ENCODE results near the gene RASAL2.
"Not testable (repeated sequence)": the region's sequence is repeated elsewhere in the genome, so short reads cannot be mapped to it uniquely, and the experiment has no call there.

The RASAL2 gene

DNA sequence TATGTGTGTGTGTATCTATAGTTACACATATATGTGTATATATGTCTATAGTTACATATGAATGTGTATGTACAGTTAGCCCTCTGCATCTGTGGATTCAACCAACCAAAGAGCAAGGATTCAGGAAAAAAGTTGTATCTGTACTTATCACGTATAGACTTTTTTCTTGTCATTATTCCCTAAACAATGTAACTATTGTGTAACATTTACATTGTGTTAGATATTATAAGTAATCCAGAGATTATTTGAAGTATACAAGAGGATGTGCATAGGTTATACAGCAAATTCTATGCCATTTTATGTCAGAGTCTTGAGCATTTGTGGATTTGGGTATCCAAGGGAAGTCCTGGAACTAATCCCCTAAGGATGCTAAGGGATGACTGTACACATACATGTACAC, 71.3 kb downstream of the RASAL2 start:
- DNase-seq (ENCODE audit: low read depth in 2 of 2), result no peak

DNA sequence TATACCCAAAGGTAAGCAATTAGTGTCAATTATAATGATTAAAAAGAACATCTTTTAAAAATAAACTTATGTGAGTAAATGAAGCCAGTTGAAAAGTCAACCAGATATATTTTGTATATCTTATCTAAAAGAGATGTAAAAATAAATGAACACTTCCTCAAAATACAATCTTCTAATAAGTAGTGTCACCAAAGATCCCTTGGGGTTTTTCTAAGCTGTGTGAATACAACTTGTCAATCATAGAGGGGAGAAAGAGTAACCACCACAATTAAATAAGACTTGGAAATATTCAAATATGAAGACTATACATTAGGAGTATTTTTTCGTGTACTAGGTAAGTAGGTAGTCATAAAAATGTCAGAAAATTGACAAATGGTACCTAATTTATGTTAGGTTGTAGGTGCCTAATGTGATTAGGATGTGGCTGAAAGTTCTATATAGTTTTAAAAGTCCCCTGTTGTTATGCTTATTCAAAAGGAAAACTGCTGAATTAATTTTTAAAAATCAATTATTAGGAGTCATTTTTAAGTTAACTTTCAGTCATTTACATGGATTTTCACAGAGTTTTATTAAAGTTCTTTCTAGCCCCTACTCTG, 72.6 kb downstream of the RASAL2 start:
- no peak for DNase-seq (ENCODE audit: low read depth in 2 of 2)

DNA sequence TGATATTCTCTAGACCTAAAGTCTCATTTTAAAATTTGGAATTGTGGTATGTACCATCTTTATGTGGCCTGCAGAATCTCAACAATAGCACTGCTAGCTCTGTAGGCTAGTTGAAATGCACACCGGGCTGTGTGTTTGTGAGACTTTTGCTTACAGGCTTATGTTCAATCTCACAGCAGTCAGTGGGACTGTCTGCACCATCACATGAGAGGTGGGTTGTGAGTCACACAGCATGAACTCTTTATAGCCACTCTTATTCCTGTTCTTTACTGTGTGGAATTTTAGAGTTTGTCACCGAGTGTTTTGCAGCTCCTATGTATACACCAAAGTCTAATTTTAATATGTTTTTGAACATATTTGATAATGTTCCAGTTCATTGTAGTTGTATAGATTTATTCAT, 74.6 kb downstream of the RASAL2 start:
- no peak for DNase-seq (ENCODE audit: low read depth in 2 of 2)

DNA sequence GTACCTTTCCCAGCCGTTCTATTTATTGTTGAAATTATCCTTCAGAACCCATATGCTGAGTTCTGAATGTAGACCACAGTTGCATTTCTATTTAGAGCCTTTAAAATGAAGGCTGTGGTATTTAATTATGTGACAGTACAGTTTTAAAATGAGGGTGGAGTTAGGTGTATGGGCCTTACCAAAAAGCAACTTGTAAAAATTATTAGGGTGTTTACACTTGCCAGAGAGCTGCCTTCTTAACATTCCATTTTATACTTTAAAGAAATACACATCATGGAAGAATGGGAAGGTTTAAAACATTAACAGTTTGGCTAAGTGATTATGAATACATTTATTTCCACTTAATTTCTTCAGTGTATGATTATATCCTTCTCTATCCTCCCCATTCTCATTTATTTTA, 75.7 kb downstream of the RASAL2 start:
- DNase-seq (ENCODE audit: low read depth in 2 of 2), result no peak

DNA sequence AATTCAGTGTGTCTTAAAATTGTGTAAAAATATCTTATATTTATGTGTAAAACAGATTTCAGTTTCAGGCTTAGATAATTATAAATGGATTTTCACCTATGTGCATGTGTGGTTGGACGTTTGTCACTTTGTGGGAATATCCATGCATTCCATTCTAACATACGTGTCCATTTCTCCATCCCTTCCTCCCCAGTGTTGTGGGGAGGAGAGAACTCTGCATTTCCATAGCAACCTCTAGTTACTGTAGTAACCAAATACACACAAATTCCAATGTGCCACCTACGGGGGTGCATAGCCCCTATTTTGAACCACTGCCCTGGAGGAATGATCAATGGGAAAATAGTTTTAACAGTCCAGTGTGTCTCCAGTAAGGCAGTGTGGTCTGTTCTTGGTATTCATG, 79.0 kb downstream of the RASAL2 start:
- no peak for DNase-seq (ENCODE audit: low read depth in 2 of 2)

DNA sequence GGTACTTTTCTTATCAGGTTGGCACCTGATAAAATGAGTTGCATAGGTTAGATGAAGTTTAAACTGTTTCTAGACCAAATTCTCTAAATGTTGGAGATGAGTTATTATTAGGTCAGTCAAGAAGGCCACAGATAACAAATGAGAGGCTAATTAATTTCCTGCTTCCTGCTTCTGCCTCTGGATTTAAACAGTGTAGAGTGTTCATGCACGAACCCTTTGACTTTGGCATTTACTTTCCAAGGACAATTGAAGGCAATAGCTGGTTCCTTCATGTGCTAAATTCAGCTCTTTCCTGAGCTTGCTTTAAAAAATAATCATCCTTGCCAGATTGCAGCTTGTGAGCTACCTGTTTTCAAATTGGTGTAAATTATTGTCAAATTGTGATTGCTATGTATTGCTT, 80.6 kb downstream of the RASAL2 start:
- DNase-seq (ENCODE audit: low read depth in 2 of 2), result no peak

DNA sequence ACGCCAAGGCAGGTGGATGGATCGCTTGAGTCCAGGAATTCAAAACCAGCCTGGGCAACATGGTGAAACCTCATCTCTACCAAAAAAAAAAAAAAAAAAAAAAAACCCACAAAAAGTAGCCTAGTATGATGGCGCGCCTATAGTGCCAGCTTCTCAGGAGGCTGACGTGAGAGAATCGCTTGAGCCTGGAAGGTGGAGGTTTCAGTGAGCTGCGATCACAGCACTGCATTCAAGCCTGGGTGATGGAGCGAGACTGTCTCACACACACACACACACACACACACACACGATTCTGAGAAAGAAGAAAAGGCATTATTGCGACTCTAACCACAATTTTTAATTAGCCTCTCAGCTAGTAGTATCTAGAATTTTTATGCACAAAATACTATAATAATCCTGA, 86.5 kb downstream of the RASAL2 start:
- no peak for DNase-seq (ENCODE audit: low read depth in 2 of 2)

DNA sequence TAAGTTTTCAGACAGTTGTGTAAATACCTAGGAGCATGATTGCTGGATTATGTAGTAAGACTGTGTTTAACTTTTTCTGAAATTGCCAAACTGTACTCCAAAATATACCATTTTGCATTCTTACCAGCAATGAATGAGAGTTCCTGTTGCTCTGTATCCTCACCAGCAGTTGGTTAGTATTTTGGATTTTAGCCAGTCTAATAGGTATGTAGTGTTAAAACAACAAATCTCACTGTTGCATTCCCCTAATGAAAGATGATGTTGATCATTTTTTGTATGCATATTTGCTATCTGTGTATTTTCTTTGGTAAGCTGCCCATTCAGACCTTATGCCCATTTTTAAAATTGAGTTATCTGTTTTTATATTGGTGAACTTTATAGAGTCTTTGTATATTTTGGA, 89.9 kb downstream of the RASAL2 start:
- DNase-seq (ENCODE audit: low read depth in 2 of 2), result no peak

DNA sequence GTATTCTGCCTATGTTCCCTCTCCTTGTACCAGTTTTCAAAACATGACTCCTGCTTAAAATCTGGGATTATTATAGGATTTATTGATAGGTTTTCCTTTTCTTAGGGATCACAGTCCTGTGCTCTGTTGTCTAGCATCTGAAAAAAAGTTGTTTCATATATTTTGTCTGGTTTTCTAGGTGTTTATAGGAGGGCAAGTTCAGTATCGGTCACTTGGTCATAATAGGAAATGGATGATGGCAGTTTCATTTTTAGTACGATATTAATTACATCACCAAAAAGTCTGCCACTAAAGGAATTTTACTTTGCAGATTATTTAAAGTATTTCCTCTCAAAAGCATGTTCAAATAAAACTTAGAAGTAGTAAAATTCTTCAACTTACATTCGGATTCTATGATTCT, 94.4 kb downstream of the RASAL2 start:
- DNase-seq (ENCODE audit: low read depth in 2 of 2), result no peak

DNA sequence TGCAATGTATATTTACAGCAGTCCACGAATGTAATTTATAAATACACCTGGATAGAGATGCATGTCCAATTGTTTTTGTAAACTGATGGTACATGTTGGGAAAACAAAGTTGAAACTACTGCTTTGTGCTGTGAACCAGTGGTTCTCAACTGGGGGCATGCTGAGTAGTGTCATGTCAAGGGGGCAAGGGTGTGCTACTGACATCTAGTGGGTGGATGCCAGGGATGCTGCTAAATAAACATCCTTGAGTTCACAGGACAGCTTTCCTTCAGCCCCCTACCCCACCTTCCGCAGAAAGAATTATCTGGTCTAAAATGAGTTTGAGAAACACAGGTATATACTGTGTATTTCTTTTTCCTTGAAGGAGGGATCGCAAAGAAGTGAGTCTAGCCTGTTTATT, 95.9 kb downstream of the RASAL2 start:
- no peak for DNase-seq (ENCODE audit: low read depth in 2 of 2)

DNA sequence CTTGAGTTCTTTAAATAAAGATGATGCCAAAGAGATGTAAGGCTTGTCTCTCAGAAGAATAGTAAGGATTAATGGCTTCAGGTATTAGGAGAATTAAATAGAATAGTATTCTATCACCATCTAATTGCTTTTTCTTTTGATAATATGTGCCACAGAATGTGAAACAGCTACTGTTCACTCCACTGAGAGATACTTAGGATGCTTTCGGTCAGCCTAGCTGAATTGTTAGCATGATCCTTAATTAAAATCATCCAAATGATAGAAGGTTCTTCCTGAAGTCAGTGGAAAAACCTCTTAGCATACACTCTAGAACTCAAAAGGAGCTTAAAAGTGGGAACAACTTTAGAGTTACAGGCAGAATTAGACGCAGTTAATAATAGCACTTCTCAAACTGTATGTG, 97.0 kb downstream of the RASAL2 start:
- no peak for DNase-seq (ENCODE audit: low read depth in 2 of 2)

DNA sequence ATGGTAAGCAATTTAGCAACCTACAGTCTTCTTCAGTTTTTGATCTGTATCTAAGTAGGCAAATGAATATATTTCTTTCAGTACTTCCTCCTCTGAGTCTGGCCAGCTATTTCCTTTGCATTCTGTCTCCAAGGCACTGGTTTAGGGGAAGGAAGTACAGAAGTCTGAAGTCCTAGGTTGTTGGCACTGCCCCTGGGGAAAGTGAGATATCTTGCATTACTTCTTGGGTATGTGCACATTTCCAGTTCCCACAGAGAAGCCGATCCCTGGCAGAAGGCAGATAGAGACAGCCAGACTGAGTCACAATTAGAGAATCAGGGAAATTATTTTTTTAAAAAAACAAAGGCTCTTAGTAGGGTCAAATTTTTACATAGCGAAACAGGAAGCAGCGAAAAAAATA, 98.8 kb downstream of the RASAL2 start:
- DNase-seq (ENCODE audit: low read depth in 2 of 2), result no peak

DNA sequence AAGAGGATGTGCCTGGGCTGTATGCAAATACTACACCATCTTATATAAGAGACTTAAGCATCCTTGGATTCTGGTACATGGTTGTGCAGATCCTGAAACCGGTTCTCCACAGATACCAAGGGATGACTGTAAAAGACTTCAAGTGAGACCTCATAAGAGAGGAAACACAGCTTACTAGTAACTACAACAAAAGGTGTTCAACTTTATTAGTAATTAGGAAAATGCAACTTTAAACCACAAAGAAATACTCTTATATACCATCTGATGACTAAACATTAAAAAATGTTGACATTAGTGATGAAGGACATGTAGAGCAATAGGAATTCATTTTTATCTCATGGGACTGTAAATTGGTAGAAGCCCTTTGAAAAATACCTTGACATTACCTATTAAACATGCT, 102.7 kb downstream of the RASAL2 start:
- DNase-seq (ENCODE audit: low read depth in 2 of 2), result no peak

DNA sequence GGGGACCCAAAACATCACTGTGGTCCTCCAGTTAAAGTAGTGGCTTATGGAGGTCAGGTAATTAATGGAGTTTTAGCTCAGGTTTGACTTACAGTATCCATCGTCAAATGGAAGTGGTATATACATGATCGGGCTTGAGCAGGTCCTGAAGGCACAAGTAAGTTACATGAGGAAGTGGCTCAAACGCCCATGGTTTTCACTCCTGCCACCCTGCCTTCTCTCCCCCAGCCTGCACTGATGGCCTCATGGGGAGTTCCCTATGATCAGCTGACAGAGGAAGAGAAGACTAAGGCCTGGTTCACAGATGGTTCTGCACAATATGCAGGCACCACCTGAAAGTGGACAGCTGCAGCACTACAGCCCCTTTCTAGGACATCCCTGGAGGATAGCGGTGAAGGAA, 108.2 kb downstream of the RASAL2 start:
- DNase-seq (ENCODE audit: low read depth in 2 of 2), result not testable (repeated sequence)

DNA sequence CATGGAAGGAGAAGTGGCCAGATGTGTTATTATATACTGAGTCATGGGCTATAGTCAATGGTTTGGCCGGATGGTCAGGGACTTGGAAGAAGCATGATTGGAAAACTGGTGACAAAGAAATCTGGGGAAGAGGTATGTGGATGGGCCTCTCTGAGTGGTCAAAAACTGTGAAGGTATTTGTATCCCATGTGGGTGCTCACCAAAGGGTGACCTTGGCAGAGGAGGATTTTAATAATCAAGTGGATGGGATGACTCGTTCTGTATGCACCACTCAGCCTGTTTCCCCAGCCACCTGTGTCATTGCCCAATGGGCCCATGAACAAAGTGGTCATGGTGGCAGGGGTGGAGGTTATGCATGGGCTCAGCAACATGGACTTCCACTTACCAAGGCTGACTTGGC, 108.6 kb downstream of the RASAL2 start:
- DNase-seq (ENCODE audit: low read depth in 2 of 2), result not testable (repeated sequence)

DNA sequence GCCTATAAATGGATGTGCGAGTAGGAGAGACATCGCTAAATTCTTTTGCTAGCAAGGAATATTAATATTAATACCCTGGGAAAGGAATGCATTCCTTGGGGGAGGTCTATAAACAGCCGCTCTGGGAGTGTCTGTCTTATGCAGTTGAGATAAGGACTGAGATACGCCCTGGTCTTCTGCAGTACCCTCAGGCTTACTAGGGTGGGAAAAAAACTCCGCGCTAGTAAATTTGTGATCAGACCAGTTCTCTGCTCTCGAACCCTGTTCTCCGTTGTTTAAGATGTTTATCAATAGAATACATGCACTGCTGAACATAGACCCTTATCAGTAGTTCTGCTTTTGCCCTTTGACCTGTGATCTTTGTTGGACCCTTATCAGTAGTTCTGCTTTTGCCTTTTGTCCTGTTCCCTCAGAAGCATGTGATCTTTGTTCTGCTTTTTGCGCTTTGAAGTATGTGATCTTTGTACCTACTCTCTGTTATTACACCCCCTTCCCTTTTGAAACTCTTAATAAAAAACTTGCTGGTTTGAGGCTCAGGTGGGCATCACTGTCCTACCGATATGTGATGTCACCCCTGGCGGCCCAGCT, 114.5 kb downstream of the RASAL2 start:
- not testable (repeated sequence) for DNase-seq (ENCODE audit: low read depth in 2 of 2)

DNA sequence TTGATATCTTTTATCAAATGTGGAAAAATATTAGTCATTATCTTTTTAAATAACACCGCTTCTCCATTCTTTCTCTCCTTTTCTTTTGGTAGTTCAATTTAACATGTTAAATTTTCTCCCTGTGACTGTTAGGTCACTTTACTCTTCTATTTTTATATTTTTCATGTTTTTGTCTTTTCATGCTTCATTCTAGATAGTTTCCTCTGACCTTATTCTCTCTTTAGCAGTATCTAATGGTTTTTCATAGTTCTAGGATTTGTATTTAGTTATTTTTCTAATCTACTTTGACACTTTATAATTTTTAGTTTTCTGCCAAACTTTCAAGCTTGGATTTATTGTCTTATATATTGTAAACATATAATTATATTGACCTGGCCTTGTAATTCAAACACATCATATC, 116.0 kb downstream of the RASAL2 start:
- DNase-seq (ENCODE audit: low read depth in 2 of 2), result no peak

DNA sequence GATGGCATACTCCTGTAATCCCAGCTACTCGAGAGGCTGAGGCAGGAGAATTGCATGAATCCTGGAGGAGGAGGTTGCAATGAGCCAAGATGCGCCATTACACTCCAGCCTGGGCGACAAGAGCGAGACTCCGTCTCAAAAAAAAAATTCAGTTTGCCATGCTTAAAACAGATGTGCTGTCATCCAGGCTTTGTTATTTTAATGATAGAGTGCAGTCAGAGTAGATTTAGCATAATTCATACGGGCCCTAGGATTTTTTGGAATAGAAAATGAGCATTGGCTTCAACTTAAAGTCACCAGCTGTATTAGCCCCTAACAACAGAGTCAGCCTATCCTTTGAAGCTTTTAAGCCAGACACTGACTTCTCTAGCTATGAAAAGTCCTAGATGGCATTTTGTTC, 124.6 kb downstream of the RASAL2 start:
- DNase-seq (ENCODE audit: low read depth in 2 of 2), result no peak

DNA sequence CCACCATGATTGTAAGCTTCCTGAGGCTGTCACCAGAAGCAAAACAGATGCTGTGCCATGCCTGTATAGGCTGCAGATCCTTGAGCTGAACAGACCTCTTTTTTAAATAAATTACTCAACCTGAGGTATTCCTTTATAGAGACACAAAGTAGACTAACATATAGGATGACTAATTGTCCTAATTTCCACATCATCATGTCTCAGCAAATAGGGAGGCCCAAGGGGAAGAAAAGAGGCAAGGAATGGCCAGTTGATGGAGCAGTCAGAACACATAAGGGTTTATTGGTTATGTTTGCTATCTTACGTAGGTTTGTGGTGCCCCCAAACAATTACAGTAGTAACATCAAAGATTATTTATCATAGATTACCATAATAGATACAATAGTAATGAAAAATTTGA, 126.2 kb downstream of the RASAL2 start:
- no peak for DNase-seq (ENCODE audit: low read depth in 2 of 2)

DNA sequence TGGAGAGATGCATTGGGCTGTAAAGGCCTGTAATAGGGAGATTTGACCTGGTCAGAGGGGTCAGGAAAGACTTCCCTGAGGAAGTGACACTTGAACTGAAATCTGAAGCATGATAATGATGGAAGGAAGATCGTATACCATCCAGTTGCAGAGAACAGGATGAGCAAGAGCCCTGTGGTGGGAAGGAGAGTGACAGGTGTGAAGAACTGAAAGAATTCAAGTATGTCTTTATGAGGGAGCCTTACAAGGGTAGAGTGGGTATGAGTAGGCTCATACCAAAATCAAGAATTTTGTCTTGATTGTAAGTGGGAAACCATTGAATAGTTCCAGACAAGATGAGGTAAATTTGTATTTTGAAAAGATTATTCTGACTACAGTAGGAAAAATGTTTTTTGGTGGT, 129.4 kb downstream of the RASAL2 start:
- no peak for DNase-seq (ENCODE audit: low read depth in 2 of 2)

DNA sequence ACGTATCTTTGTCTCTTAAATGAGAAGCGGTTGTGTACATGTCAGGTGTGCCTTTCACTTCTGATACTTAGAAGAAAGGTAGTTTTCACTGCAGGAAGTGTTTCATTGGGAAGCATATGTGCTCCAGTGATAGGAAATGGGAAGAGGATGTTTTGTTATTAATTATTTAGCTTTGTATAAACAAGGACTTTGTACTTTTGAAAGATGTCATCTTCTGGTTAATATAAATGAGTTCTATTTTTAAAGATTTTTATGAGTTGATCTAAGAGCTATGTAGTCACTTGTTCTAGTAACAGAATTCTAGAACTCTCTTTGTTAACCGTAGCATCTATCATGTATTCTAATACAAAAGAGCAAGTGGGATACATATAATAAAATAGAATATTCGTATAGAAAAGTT, 130.5 kb downstream of the RASAL2 start:
- no peak for DNase-seq (ENCODE audit: low read depth in 2 of 2)

DNA sequence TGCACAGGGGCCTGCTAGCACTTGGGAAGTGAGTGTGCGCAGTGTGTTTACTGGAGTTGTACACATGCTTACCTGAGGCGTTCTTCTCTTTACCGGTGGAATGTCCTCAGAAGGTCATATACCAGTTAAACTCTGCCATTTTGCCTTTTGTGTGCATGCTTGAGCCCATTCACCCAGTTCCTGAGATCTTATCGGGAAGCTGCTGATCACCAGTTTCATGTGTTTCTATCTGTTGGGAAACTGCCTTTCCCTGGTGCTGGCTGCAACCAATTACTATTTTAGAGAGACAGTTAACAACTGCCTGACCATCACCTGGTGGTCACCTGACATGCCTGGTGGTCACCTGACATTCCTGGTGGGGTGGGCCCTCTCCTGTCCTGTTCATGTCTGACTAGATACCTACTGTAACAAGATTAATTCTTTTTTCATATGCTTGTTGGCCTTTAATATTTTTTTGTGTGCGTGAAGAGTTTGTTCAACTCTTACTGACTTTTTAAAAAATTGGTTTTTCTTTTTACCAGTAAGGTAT, 137.0 kb downstream of the RASAL2 start:
- DNase-seq (ENCODE audit: low read depth in 2 of 2), result no peak

DNA sequence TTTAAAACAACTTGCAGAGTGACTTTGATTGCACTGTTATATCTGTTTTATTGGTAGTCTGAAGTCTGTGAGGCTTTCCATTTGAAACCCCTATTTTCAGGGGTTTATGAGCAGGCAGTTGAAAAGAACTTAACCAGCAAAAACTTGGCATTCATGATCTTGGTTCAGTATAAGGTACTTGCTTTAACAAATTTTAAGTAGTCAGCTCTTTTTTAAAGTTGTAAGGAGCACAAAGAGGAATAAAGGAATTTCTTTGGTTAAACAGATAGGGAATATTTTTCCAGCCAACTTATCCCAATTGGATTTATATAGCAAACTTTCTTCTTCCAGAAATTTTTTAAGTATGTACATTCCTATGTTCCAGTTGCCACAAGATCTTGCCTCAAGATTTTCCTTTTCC, 138.2 kb downstream of the RASAL2 start:
- no peak for DNase-seq (ENCODE audit: low read depth in 2 of 2)

DNA sequence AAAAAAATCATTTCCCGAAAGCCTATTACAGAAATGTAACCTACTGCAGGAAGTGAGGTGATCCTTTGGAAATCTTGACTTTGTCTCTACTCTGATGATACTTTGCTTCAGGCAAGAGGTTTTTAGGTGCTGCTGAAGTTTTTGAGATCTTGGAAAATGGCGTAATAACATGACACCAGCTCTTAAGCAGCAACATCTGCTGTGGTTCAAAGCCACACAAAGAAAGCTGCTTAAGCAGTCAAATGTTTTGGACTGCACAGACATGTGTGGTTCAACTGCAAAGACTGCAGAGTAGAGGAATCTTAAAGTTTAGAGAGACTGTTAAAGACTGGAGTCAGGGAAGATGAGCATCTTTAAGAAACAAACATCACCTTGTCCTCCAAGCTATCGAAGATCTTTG, 139.0 kb downstream of the RASAL2 start:
- no peak for DNase-seq (ENCODE audit: low read depth in 2 of 2)
